HG03378 (cell line): ENCODE results near the gene LRP1B.
"Not testable (repeated sequence)": the region's sequence is repeated elsewhere in the genome, so short reads cannot be mapped to it uniquely, and the experiment has no call there.

Source experiments
- ATAC-seq: cut with Tn5 transposase; IDR thresholded peaks from one replicate; pipeline ENCODE4 v1.9.1; 2021; ENCODE audit warnings: mild to moderate bottlenecking, moderate library complexity; ENCODE audit not compliant: unreplicated experiment

The LRP1B gene

DNA sequence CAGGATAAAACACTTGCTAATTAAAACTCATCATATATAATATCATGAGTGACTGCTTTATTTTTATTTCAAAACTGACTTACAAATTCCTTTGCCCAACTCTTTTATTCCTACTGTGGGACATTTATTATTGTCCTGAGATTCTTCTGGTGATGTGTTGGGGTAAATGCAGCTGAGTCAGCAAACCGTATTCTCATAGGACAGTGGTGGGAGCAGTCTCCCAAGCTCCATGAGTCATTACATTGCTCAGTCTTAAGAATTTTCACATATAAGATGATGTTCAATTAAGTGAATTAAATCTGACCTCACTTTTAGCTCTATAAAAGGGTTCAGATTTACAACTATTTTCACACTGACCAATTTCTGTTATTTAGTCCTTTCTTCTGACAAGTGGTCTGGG is 1530.7 kb downstream of the LRP1B start:
- no peak for ATAC-seq

GRCh38 chr2:140597836-140598235 is 1533.0 kb downstream of the LRP1B start:
- no peak for ATAC-seq

DNA sequence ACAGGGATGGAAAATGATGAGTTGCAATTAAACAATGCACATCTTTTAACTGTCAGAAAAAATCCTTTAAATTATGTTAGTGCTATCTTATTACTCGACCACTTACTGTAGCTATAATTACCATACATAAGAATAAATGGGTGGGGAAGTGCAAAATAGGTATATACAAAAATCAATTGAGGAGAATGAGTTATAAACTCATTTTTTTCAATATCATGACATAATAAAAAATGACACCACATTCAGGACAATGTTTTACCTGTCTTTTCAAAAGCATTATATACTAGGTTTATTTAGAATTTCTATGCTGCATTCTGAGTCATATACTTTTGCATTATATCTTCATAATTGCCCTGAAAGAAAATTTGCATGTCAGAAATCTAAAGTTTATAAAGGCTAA is 1533.6 kb downstream of the LRP1B start:
- ATAC-seq, result no peak

GRCh38 chr2:140596447-140596846 is 1534.4 kb downstream of the LRP1B start:
- peak; percentile 60 for ATAC-seq

GRCh38 chr2:140595107-140595506 is 1535.7 kb downstream of the LRP1B start:
- ATAC-seq, result no peak

DNA sequence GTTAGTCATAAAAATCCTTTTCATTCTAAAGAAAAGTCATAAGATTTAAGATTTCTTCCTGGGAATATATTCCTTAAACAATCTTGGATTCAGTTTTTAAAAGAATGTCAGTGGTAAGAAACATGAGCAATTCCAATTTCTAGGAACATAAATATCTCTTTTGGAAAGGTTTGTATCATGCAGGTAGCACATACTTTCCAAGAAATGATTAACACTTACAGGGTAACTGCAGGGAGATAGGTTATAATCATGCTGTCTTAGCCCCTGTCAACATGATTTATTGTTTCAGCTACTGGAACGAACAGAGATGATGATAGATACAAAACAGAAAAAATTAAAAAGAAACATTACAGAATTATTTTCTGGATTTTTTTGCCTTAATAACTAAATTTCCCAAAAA is 1537.7 kb downstream of the LRP1B start:
- no peak for ATAC-seq

GRCh38 chr2:140589696-140590095 is 1541.1 kb downstream of the LRP1B start:
- ATAC-seq, result no peak

GRCh38 chr2:140589273-140589672 is 1541.5 kb downstream of the LRP1B start:
- no peak for ATAC-seq

DNA sequence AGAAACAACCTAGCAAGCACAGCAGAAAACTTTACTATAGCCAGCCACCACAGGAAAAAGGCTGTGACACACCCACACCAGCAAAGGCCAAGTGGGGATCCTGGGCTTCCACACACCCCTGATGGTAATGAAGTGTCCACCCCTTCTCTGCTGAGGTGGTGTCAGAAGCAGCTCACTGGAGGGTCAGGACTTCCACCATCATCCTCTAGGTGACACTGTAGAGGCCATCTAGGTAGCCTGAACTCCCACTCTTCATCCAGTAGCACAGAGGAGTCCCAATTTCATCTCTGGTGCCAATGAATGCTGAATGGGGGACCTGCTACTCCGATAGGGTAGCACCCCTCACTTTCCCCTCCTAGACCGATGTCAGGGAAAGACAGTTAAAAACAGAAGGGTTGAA is 1544.4 kb downstream of the LRP1B start:
- peak; percentile 95 for ATAC-seq

- no peak for ATAC-seq
These were observed 1545.8 kb downstream of the LRP1B start for GRCh38 chr2:140585016-140585415.

DNA sequence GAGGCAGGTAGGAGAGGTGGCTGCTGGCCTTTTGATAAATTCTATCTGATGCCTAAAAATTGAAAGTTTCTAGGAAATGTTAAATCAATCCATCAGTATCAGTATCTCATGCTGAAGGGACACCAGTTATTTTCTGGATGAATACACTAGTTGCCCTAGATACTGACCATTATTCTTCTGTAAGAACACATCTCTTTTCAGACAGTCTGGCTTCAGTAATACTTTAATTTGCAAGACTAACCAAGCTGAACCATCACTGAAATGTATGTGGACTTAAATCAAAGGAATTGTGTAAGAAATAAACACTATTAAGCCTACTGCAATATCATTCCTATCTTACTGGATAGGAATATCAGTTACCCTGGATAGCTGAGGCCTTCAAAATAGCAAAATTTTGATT is 1546.3 kb downstream of the LRP1B start:
- ATAC-seq, result no peak

GRCh38 chr2:140580532-140581151 is 1550.2 kb downstream of the LRP1B start:
- no peak for ATAC-seq

- ATAC-seq, result no peak
These were observed 1553.4 kb downstream of the LRP1B start for GRCh38 chr2:140577453-140577852.

DNA sequence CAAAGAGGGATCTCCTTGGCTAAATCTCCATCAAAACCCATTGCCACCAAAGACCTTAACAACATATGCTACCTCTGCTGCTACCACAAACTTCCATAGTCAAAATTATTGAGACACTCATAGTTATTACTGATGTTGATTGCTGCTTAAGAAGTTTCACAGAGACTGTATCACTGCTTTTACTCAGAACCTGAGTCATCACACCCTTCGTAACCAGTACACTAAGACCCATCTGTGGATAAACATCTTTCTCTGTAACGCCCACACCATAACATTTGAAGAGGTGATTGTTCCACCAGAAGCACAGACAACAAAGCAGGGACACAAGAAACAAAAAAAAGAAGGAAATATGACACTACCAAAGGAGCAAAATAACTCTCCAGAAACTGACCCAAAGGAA is 1563.1 kb downstream of the LRP1B start:
- ATAC-seq, result no peak

DNA sequence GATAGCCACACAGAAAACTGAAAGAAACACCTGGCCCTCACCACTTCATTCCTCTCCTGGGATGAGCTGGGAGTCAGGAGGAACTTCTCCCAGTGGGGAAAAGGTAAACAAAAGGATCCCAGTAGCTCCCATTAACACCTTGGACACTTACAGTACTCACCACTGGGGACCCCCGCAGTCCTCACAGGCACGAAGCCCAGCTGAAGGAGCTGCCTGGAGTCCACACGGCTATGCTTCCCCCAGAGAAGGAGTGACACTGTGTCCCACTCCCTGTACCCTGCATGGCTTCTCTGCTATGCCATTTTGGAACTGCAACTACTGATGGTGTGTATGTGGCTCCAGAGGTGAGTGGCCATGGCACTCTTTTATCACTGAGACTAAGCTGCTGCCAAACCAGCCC is 1565.1 kb downstream of the LRP1B start:
- ATAC-seq, result no peak

- ATAC-seq, result no peak
These were observed 1575.1 kb downstream of the LRP1B start for GRCh38 chr2:140555701-140556100.

DNA sequence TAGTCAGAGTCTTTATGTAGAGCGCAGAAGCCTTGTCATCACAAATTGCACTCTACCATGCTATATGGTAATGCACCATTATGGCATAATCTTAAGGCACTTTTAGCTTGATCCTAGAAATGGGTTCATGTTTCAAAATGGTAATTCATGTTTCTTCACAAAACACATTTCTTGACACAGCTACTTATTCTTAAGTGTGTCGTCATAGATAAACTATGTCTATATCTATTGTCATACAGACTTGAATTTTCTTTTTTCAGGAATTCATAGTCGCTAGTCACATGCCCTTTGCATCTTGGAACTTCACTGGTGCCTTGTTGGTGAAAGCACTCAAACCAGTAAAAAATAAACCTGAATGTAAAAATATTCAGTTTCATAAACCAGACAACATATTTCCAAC is 1578.2 kb downstream of the LRP1B start:
- no peak for ATAC-seq

- ATAC-seq, result no peak
These were observed 1579.5 kb downstream of the LRP1B start for GRCh38 chr2:140551287-140551686.

DNA sequence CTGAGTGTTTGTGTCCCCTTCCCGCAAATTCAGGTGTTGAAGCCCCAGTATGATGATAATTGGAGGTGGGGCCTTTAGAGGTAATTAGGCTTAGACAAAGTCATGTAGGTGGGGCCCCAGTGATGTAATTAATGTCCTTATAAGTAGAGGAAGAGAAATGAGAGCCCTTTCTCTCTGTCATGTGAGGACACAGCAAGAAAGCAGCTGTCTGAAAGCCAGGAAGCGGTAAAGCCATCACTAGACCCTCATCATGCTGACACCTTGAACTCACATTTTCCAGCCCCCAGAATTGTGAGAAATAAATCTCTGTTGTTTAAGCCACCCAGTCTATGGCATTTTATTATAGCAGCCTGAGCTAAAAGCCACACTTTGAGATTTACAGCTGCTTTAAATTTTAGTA is 1580.0 kb downstream of the LRP1B start:
- ATAC-seq, result no peak

DNA sequence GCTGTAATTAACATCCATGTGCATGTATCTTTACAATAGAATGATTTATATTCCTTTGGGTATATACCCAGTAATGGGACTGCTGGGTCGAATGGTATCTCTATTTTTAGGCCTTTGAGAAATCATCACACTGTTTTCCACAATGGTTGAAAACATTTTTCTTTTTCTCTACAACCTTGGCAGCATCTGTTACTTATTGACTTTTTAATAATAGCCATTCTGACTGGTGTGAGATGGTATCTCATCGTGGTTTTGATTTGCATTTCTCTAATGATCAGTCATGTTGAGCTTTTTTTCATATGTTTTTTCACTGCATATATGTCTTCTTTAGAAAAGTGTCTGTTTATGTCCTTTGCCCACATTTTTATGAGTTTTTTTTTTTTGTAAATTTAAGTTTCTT is 1586.0 kb downstream of the LRP1B start:
- not testable (repeated sequence) for ATAC-seq

DNA sequence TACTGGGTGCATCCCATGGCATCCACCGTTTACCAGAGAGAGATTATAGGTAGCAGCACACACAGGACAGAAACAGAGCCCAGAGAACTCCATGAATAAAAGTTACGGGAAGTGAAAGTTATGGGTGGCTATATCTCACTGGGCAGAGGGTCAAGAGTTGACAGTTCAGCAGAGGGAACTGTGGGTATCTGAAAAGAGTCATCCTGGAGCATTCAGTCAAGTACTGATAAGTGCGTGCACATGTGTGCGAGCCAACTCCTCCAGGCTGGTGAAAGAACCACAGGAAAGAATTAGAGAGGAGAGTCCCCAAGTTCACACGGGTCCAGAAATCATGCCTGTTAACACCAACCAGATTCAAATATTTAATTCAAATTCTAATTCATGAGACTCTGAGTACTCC is 1588.2 kb downstream of the LRP1B start:
- no peak for ATAC-seq

GRCh38 chr2:140539242-140539875 is 1591.5 kb downstream of the LRP1B start:
- ATAC-seq, result no peak

- ATAC-seq, result no peak
These were observed 1601.1 kb downstream of the LRP1B start for GRCh38 chr2:140529706-140530105.
